ENCODE data around the gene NOPCHAP1.
A peak's percentile ranks its signal among the peaks of the same experiment; 100 is the strongest.

Gene NOPCHAP1

GRCh38 chr12:104998423-104999346 lies 12.6 kb downstream of the NOPCHAP1 start:
- no peak overlapping the region for H3K4me3 ChIP-seq (ENCODE audit: low read depth, low read length)
- no peak for DNase-seq
- no peak overlapping the region for H3K27ac ChIP-seq
- peaks cover 9% of the 10 kb centered on the region for H3K36me3 ChIP-seq (replicated peaks)
- TF ChIP-seq CTCF (IDR thresholded peaks at IDR 0.05; ENCODE audit: low read depth, low read length, missing control alignments) = no peak
- H3K27me3 ChIP-seq (replicated peaks) = no peaks in the 10 kb centered on the region
- in situ Hi-C loops (cut with HindIII; ENCODE audit: low pct_ligation_motif_present, low sequenced_read_pairs) = no loop called here

- Histone ChIP-seq H3K36me3 (replicated peaks) (peaks cover 9% of the 10 kb centered on the region), H3K27me3 (replicated peaks) (no peaks in the 10 kb centered on the region), H3K4me3 (ENCODE audit: low read depth, low read length) (no peak overlapping the region), H3K27ac (no peak overlapping the region)
- in situ Hi-C loops (cut with HindIII; ENCODE audit: low pct_ligation_motif_present, low sequenced_read_pairs) = no loop called here
- TF ChIP-seq CTCF (IDR thresholded peaks at IDR 0.05; ENCODE audit: low read depth, low read length, missing control alignments) = no peak
- DNase-seq = no peak
Measured at GRCh38 chr12:104999347-104999685, 13.2 kb downstream of the NOPCHAP1 start.

- in situ Hi-C loops (cut with HindIII; ENCODE audit: low pct_ligation_motif_present, low sequenced_read_pairs) = no loop called here
- H3K36me3 ChIP-seq (replicated peaks) = peaks cover 4% of the 10 kb centered on the region
Measured at GRCh38 chr12:105001476-105001875, 15.4 kb downstream of the NOPCHAP1 start.

GRCh38 chr12:105013892-105014291 lies 27.8 kb downstream of the NOPCHAP1 start:
- H3K4me3 ChIP-seq (ENCODE audit: low read depth, low read length) = no peak overlapping the region
- in situ Hi-C loops (cut with HindIII; ENCODE audit: low pct_ligation_motif_present, low sequenced_read_pairs) = no loop called here
- TF ChIP-seq CTCF (IDR thresholded peaks at IDR 0.05; ENCODE audit: low read depth, low read length, missing control alignments) = no peak
- H3K27me3 ChIP-seq (replicated peaks) = no peaks in the 10 kb centered on the region
- H3K36me3 ChIP-seq (replicated peaks) = peaks cover 8% of the 10 kb centered on the region
- H3K27ac ChIP-seq = no peak overlapping the region
- DNase-seq = peak; percentile 18

More at GRCh38 chr12:105001476-105001875, 15.4 kb downstream of the NOPCHAP1 start:
- Histone ChIP-seq H3K27ac (no peak overlapping the region), H3K27me3 (replicated peaks) (no peaks in the 10 kb centered on the region), H3K4me3 (ENCODE audit: low read depth, low read length) (no peak overlapping the region)
- DNase-seq = no peak
- no peak for TF ChIP-seq CTCF (IDR thresholded peaks at IDR 0.05; ENCODE audit: low read depth, low read length, missing control alignments)

GRCh38 chr12:105014603-105015002 lies 28.5 kb downstream of the NOPCHAP1 start:
- Histone ChIP-seq H3K36me3 (replicated peaks) (peaks cover 8% of the 10 kb centered on the region), H3K27ac (no peak overlapping the region), H3K27me3 (replicated peaks) (no peaks in the 10 kb centered on the region), H3K4me3 (ENCODE audit: low read depth, low read length) (no peak overlapping the region)
- no peak for TF ChIP-seq CTCF (IDR thresholded peaks at IDR 0.05; ENCODE audit: low read depth, low read length, missing control alignments)
- in situ Hi-C loops (cut with HindIII; ENCODE audit: low pct_ligation_motif_present, low sequenced_read_pairs) = no loop called here
- DNase-seq = no peak

Data from brain microvascular endothelial cell (primary cell).